K562 (cell line): ENCODE results near the gene RNF145. TPM values are rescaled to one million over a fixed set of nuclear protein-coding genes. Genes with fewer than 3 reads are reported as not detected.
A peak's percentile ranks its signal among the peaks of the same experiment; 100 is the strongest.

ENCODE experiments used
- BRD4 ChIP-seq: fragments of 200-600 bp; sonication (generic); IDR thresholded peaks from 2 replicates; pipeline ENCODE4 v1.6.1; 2017; ENCODE audit warnings: inconsistent platforms
- CREB3 ChIP-seq: fragments of 450-650 bp; conservative IDR thresholded peaks from 2 replicates; pipeline ENCODE4 v1.6.1; 2016; ENCODE audit warnings: missing genetic modification characterization, low read depth, mild to moderate bottlenecking, missing compliant biosample characterization, moderate library complexity
- FOXA1 ChIP-seq: fragments of 450-650 bp; IDR thresholded peaks from 2 replicates; pipeline ENCODE4 v1.6.1; 2016; ENCODE audit warnings: mild to moderate bottlenecking, borderline replicate concordance
- FOXK1 ChIP-seq: sonication (generic); formaldehyde crosslinking; IDR thresholded peaks from 2 replicates; pipeline ENCODE4 v1.8.0; 2022; ENCODE audit warnings: missing genetic modification reagents, mild to moderate bottlenecking, borderline replicate concordance
- FUS ChIP-seq: fragments of 200-400 bp; formaldehyde crosslinking; optimal IDR thresholded peaks from 2 replicates; pipeline ENCODE3; 2017; ENCODE audit warnings: low read depth, low read length
- GMEB1 ChIP-seq: fragments of 250-450 bp; sonication (Bioruptor Pico); IDR thresholded peaks from 2 replicates; pipeline ENCODE4 v1.4.0; 2020; ENCODE audit warnings: mild to moderate bottlenecking
- LCOR ChIP-seq: sonication (generic); formaldehyde crosslinking; IDR thresholded peaks from 2 replicates; pipeline ENCODE4 v1.8.0; 2022; ENCODE audit warnings: mild to moderate bottlenecking, missing genetic modification reagents
- NFIX ChIP-seq: fragments of 250-450 bp; sonication (Bioruptor Pico); IDR thresholded peaks from 2 replicates; pipeline ENCODE4 v1.4.0; 2020; ENCODE audit warnings: low read depth, mild to moderate bottlenecking, moderate library complexity
- PRDM10 ChIP-seq: fragments of 450-650 bp; IDR thresholded peaks from 2 replicates; pipeline ENCODE4 v1.6.1; 2018; ENCODE audit not compliant: partially characterized antibody
- SMARCA4 ChIP-seq: fragments of 450-650 bp; IDR thresholded peaks from 2 replicates; pipeline ENCODE4 v1.6.1; 2016
- SMARCE1 ChIP-seq: fragments of 450-650 bp; IDR thresholded peaks from 2 replicates; pipeline ENCODE4 v1.7.1; 2016; ENCODE audit warnings: mild to moderate bottlenecking
- ZNF3 ChIP-seq: fragments of 250-450 bp; sonication (Bioruptor Pico); IDR thresholded peaks from 2 replicates; pipeline ENCODE4 v1.5.0; 2021; ENCODE audit warnings: mild to moderate bottlenecking, moderate library complexity
- ZNF609 ChIP-seq: sonication (generic); formaldehyde crosslinking; IDR thresholded peaks from 2 replicates; pipeline ENCODE4 v1.8.1; 2023; ENCODE audit warnings: missing genetic modification reagents, mild to moderate bottlenecking, borderline replicate concordance
- ZNF644 ChIP-seq: fragments of 200-800 bp; sonication (Bioruptor generic); IDR thresholded peaks from 2 replicates; pipeline ENCODE4 v1.6.1; 2016; ENCODE audit warnings: low read depth, missing genetic modification characterization, missing compliant biosample characterization
- ZNF740 ChIP-seq, 3 experiments: fragments of 200-800 bp in 1 of 3; sonication (Bioruptor generic) in 1 of 3; sonication (generic) in 1 of 3; formaldehyde crosslinking in 1 of 3; IDR thresholded peaks; 2 replicates each; pipeline versions ENCODE4 v1.6.1 to v1.8.0; 2016 to 2022; ENCODE audit warnings: mild to moderate bottlenecking in 2 of 3, missing compliant biosample characterization in 2 of 3, missing genetic modification characterization in 2 of 3, missing genetic modification reagents in 1 of 3
- polyA plus RNA-seq, 8 experiments: library from polyadenylated mRNA; depleted of rRNA in 4 of 8; stranded (reverse) in 5 of 8; unstranded in 3 of 8; fragments of >200 nt; fragmentation: Nextera tagmentation in 2 of 8; fragmentation: Illumina TruSeq in 1 of 8; extraction: Ambion mirVana in 2 of 8; extraction: Trizol in 1 of 8; gene quantifications; 2 replicates each; pipeline versions ENCODE4 v1.2.1 to v1.2.3, GENCODE V29; 2011 to 2014; ENCODE audit warnings: inconsistent platforms in 1 of 8, missing spikeins in 1 of 8
- total RNA-seq, 7 experiments: library from RNA; depleted of rRNA in 6 of 7; stranded (reverse); fragments of >200 nt in 6 of 7; fragmentation: Illumina TruSeq in 2 of 7; extraction: Trizol in 2 of 7; gene quantifications; 2 replicates each; pipeline versions ENCODE4 v1.2.1 to v1.2.3, GENCODE V29; 2011 to 2021; ENCODE audit warnings: low replicate concordance in 1 of 7

The RNF145 gene
- total and polyA plus RNA-seq, 9 of the 15 experiments (the other 6 are each of a cell fraction or from before 2014, with no cell fraction given), result 13.6 to 40.7 (median 25.4) TPM

- 0 out of 2 replicates have a peak, but pooled peaks have one; percentile 23 for TF ChIP-seq ZNF740 (CRISPR knock-in tag; IDR thresholded peaks at IDR 0.05)
- TF ChIP-seq ZNF740 (tag; IDR thresholded peaks at IDR 0.05), result no peak
- 0 out of 2 replicates have a peak, but pooled peaks have one; percentile 29 for TF ChIP-seq CREB3
- no peak for TF ChIP-seq NFIX (CRISPR knock-in tag)
- TF ChIP-seq FOXA1, result no peak
- peak; percentile 77; the same call in 1 of the 2 replicates for TF ChIP-seq SMARCA4
- TF ChIP-seq ZNF644 (tag), result no peak
- no peak for TF ChIP-seq GMEB1 (CRISPR knock-in tag)
- TF ChIP-seq BRD4, result no peak
- no peak for TF ChIP-seq FUS
- TF ChIP-seq ZNF3 (CRISPR knock-in tag), result no peak
- TF ChIP-seq SMARCE1, result peak; percentile 67; the same call in 1 of the 2 replicates
- TF ChIP-seq FOXK1 (CRISPR knock-in tag), result no peak
- TF ChIP-seq PRDM10, result no peak
- TF ChIP-seq ZNF609 (CRISPR knock-in tag), result no peak
- TF ChIP-seq LCOR (CRISPR knock-in tag), result peak; percentile 75; the same call in 1 of the 2 replicates
Observed at GRCh38 chr5:159240301-159240870, 31.0 kb upstream of the RNF145 start (continued).
